GM15510 (cell line): Measurements from ENCODE around the gene DDX46.

Source experiments
- POLR2A ChIP-seq: IDR thresholded peaks from 3 replicates; pipeline ENCODE4 v1.6.1; 2011; ENCODE audit warnings: borderline replicate concordance; ENCODE audit not compliant: insufficient read length; ENCODE audit errors: extremely low read depth

DDX46 gene

DNA sequence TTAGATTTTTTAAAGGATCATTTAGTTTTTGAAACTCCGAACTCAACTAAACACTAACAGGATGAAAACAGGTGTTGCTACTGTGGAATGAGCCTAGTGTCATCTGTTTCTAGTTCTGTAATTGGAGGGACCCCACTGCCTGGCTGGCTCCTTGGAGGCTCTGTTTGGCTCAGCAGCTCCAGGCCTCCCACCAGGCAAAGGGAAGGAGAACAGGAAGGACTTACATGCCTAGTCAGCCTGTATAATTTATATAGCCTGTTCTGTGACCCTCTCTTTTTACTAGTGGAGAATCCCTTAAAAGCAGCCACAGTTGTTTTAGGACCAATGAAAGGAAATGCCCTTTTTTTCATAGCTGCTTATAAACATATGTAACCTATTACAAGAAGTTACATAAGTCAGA is 66.1 kb downstream of the DDX46 start:
- TF ChIP-seq POLR2A = no peak

- TF ChIP-seq POLR2A = no peak
These were observed 66.6 kb downstream of the DDX46 start for GRCh38 chr5:134825212-134825611.

DNA sequence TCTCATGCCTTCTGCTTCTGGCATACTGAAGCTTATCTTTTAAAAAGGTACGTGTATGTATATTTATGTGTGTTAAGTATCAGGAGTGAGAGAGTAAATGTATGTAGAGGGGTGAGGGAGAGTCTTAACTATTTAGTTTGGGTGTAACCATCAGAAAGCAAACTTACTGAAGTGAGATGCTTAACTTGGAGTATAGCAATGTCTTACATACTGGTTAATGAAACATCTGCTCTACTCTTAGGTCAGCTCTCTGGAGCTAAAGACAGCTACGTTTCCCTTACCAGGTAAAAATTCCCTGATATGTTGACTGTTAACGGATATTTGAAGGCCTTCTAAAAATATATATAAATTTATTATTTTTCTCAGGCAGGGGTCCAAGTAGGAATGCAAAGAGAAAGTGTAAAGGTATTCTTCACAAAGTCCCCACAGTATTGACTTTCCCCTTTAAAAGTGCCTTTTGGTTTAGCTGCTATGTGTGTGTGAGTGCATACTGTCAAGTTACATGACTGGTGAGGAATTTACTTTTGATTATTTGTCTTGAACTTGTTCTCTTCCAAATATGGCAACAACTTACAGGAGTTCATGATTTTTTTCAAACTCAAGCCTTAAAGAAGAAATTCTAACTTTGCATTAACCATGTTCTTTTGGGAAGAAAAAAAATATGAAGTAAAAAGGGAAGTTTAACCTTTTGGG is 74.9 kb downstream of the DDX46 start:
- no peak for TF ChIP-seq POLR2A

- no peak for TF ChIP-seq POLR2A
These were observed 77.0 kb downstream of the DDX46 start for GRCh38 chr5:134835623-134836022.

DNA sequence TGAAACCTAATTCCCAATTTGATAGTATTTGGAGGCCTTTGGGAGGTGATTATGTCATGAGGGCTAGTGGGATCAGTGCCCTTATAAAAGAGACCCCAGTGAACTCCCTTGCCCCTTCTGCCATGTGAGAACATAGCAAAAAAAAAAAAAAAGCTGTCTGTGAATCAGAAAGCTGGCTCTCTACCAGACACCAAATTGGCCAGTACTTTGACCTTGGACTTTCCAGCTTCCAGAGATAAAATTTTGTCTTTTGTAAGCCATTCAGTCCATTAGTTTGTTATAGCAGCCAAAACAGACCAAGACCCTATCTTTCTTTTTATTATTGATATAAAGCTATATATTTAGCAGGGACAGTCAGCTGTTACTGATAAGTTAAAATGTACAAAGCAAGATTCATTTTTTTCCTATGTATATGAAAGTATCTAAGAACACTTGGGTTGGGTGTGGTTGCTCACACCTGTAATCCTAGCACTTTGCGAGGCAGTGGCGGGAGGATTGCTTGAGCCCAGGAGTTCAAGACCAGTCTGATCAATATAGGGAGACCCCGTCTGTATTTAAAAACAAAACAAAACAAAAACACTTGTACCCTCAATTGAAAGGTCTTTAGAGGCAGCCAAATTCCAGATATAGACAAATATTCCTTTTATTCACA is 79.1 kb downstream of the DDX46 start:
- TF ChIP-seq POLR2A = no peak

DNA sequence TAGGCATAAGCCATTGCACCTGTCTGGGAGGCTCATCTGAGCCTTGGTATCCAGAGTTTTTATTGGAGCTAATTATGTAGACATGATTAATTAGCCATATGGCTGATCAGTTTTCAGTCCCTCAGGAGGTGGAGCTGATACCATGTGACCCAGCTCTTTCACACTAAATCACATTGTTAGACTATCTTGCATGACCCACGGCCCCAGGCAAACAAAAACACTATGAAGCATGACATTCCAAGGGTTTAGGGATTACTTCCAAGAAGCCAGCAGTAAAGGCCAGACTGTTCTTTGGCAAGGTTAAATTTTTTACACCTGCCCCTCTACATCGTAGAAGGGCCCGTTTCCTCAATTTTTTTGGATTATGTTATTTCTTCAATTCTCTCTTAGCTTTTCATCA is 82.2 kb downstream of the DDX46 start:
- TF ChIP-seq POLR2A = no peak

GRCh38 chr5:134844252-134844651 is 85.7 kb downstream of the DDX46 start:
- TF ChIP-seq POLR2A = no peak

GRCh38 chr5:134845335-134845851 is 86.8 kb downstream of the DDX46 start:
- no peak for TF ChIP-seq POLR2A

DNA sequence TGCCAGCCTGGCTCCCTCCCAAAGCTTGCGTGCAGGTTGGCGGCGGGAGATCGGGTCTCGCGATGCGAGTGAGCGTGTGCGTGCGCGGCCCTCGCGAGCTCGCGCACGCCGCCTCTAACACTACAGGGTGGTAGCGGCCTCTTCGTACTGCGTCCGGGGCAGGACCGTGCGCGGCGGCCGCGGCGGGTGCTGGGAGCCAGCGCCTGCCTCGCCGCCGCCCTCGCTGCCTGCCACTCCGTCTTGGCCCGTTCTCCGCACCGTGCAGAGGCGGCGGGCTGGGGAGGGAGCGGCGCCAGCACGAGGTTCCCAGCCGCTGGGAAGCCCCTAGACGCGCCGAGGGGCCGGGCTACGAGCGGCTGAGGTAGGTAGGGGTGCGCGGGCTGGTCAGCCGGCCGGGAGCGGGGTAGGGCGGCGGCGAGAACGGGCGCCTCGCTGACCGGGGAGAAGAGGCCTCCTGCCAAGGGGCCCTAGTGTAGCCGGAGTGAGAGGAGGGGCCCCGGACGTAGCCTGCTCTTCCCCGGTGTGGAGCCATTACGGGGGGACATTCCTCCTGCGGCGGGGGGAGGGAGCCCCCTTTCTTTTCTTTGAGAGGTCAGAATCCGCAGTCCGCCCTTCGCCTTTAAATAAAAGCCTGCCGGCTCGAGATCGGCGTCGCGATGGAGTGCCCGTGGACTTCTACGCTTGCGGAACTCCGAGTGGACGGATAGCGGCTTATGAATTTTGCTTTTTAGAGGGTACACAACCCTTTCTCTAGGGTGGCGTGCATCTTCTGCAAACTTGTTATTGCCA is 87.5 kb downstream of the DDX46 start, which contains the start of gene C5orf24:
TSS of gene C5orf24 (plus strand) at position 117 of the 789 bp plus-strand sequence. CDS start 8,933 bp downstream, outside the sequence.
- TF ChIP-seq POLR2A = peak; percentile 98

- no peak for TF ChIP-seq POLR2A
These were observed 88.0 kb downstream of the DDX46 start for GRCh38 chr5:134846641-134846960.

DNA sequence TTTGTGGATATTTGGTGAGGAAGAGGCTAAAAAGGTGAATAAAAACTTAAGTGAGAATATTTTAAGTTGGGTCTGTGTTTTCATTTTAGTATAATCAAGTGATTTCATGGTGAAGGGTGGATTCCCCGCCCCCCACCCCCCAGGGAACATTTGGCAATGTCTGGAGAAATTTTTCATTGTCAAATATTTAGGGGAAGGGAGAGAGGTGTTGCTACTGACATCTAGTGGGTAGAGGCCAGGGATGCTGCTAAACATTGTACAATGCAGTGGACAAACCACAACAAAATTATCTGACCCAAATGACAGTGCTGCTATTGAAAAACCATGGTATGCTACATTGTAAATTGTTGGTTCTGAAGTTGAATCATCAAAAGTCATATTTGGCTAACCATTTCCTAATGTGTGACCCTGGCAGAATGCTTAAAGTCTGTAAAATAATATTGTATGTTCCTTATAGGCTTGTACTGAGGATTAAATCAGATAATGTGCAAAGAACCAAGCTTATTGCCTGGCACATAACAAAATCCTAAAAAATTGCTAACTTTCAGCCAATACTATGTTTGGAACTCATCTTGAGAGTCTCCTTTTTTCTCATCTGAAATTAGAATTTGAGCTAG is 92.8 kb downstream of the DDX46 start:
- no peak for TF ChIP-seq POLR2A

- no peak for TF ChIP-seq POLR2A
These were observed 98.8 kb downstream of the DDX46 start for GRCh38 chr5:134857401-134857800.

- no peak for TF ChIP-seq POLR2A
These were observed 106.1 kb downstream of the DDX46 start for GRCh38 chr5:134864707-134865106.

- TF ChIP-seq POLR2A = no peak
These were observed 114.9 kb downstream of the DDX46 start for GRCh38 chr5:134873494-134873893.
